HPDE6-E6E7 (cell line): ENCODE data around the gene HOXB1.
"Not testable (repeated sequence)": the region's sequence is repeated elsewhere in the genome, so short reads cannot be mapped to it uniquely, and the experiment has no call there.

Source experiments
- DNase-seq: peaks from one replicate; pipeline ENCODE4 v3.0.0; 2011; ENCODE audit warnings: missing footprints; ENCODE audit errors: extremely low spot score

The HOXB1 gene

DNA sequence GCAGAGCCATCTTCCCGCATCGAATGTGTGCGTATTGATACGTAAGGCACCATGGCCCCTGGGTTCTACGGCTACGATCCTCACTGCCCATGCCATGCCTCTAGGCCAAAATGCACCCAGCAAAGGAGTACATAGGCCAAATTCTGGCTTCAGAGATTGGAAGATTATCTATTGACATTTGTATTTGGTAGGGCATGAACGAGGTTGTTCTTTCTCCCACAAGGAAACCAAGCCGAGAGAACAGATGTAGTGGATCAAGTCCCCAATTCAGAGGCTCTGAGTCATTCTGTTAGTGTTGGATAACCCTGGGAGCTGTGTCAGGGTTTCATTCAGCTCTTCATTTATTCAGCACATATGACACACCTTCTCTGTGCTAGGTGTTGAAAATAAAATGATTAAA, 36.5 kb downstream of the HOXB1 start:
- DNase-seq: no peak

DNA sequence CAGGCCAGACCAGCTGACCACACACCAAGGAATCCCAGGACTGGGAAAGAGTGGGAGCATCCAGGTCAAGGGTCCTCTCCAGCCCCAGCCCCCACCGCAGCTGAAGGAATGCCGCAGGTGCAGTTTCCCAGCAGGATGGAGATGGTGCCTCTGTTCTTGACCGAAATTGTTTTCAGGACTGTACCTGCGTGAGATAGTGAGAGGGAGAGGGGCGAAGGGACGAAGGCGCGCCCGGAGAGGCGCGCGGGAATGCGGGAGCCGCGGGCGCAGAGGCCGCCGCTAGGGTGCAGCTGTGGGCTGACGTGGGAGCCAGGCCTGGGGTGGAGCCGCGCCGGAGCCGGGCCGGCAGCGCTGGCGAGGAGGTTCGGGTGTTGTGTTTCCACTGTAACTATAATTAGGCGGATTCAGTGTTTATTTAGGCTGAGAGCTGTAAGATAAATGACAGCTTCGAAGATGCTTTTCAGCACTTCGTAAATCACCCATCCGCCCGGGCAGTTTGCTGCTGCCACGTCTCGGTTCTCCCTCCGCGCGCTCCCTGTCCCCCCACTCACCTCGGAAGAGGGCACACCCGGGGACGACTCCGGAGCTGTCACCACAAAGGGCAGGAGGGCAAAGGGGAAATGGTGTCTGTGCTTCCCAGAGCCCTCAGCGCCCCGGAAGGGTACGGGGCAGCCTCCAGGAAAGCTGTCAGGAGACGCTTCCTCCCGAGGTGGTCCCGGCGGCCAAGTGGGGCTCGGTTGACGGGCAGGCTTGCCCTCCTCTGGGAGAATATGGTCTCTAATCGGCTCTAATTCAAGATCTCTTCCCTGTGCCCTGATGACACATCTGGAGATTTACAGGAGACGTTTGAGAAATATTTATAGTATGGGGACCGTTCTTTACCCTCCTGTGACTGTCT, 38.2 kb downstream of the HOXB1 start:
- peak; percentile 69 for DNase-seq

- DNase-seq: no peak
Measured at GRCh38 chr17:48491527-48492273, 39.1 kb downstream of the HOXB1 start.

DNA sequence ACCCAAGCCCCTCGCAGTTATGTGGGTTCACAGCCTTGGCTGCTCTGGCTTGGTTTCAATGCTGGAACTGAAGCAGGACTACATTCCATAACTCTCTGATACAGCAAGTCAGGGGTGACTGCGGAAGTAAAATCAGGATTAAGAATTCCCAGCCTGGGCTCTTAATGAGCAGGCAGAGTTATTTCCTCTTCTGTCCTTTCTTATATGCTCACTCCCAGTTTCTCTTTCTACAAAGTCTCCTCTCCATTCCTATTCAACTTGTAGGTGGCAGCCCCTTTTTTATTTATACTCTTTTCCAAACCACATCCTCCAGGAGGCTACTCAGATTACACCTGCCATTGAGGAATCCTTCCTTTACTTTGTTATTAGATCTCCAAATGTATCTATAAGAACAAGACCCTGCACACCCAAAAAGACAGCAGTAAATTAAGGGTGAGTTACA, 40.3 kb downstream of the HOXB1 start:
- DNase-seq: no peak

- no peak for DNase-seq
Measured at GRCh38 chr17:48489781-48490180, 41.0 kb downstream of the HOXB1 start.

DNA sequence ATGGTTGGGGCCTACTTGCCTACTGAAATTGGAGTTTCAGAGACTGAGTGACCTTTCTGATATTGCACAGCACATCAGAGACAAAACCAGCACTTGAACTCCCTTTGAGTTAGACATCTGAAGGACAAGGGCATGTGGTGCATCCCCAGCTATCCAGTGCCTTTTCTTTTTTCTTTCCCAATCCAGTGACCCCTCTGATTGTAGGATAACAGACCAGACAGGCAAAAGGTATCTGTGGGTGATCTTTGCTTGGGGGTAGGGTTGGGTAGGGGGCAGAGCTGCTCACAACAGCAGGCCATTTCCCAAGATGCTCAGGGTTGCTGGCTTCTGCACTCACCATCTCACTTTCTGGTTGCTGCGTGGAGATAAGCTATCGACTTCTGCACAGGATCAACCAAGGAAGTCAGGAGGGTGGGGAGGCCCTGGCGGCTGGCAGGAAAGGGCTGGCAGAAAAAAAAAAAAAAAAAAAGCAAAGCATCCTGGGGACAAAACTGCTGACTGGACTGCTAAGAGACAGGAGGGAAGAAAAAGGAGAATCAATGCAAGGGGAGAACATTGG, 42.2 kb downstream of the HOXB1 start:
- no peak for DNase-seq

- no peak for DNase-seq
Measured at GRCh38 chr17:48487221-48487620, 43.6 kb downstream of the HOXB1 start.

DNA sequence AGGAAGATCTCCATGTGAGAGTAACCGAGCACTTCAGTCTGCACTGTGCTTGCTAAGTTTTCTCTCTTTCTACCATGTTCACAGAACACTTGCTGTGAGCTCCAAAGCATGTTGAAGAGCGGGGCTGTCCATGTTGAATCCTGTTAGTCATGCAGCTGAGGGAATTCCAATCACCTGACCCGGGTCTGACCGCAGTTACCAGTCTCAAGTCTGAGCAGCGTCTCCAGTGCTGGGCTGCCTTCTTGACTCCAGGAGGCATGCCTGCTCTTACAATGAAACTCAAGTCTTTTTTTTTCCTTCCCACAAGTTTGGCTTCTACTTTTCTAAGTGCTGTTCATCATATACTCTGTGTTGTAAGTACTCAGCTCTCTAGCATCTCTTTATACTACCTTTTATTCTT, 44.3 kb downstream of the HOXB1 start:
- peak; percentile 95 for DNase-seq

DNA sequence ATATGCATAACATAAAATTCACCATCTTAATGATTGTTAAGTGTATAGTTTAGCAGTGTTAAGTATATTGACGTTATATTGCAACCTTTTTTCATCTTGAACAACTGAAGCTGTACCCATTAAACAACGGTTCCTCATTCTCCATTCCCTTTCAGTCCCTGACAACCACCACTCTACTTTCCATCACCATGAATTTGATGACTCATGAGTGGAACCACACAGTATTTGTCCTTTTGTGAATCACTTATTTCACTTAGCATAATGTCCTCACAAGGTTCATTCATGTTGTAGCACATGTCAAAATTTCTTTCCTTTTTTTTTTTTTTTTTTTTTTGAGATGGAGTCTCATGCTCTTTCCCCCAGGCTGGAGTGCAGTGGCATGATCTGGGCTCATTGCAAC, 46.0 kb downstream of the HOXB1 start:
- no peak for DNase-seq

- no peak for DNase-seq
Measured at GRCh38 chr17:48484256-48484655, 46.6 kb downstream of the HOXB1 start.

- peak; percentile 71 for DNase-seq
Measured at GRCh38 chr17:48483471-48484131, 47.2 kb downstream of the HOXB1 start.

- DNase-seq: no peak
Measured at GRCh38 chr17:48483004-48483403, 47.8 kb downstream of the HOXB1 start.

DNA sequence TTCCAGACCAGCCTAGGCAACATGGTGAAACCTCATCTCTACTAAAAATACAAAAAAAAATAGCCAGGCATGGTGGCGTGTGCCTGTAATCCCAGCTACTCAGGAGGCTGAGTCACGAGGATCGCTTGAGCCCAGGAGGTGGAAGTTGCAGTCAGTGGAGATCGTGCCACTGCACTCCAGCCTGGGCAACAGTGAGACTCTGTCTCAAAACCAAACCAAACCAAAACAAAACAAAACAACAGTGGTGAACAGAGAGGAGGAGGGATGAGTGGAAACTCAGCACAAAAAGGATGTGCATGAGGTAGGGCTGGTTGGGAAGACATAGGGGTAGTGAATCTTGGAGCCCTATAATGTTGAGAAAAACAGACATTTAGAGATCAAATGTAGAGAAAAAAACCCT, 48.5 kb downstream of the HOXB1 start:
- not testable (repeated sequence) for DNase-seq

DNA sequence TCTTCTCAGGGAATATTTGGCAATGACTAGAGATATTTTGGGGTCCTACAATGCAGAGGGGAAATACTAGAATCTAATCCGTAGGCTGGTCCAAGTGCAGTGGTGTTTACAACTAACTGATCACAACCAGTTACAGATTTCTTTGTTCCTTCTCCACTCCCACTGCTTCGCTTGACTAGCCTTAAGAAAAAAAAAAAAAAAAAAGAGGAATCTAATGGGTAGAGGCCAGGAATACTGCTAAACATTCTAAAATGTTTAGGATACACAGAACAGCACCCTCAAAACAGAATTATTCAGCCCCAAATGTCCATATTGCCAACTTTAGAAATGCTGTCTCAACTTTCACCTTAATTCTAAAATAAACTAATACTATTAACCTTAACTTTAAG, 51.8 kb downstream of the HOXB1 start:
- DNase-seq: no peak
